HG03196 (cell line): ENCODE data around the gene GTF2I.
"Not testable (repeated sequence)": the region's sequence is repeated elsewhere in the genome, so short reads cannot be mapped to it uniquely, and the experiment has no call there.

Source experiments
- ATAC-seq: cut with Tn5 transposase; IDR thresholded peaks from one replicate; pipeline ENCODE4 v1.9.1; 2021; ENCODE audit not compliant: unreplicated experiment

The GTF2I gene

GRCh38 chr7:74773760-74774750 is 116.5 kb downstream of the GTF2I start, which contains the start of gene NCF1:
NCF1 (plus strand) TSS chr7:74774011; CDS start chr7:74774032, 21 bp downstream.
- ATAC-seq = peak; percentile 79

- not testable (repeated sequence) for ATAC-seq
Measured at GRCh38 chr7:74775111-74775510, 117.6 kb downstream of the GTF2I start.

- ATAC-seq = not testable (repeated sequence)
Measured at GRCh38 chr7:74779053-74779452, 121.5 kb downstream of the GTF2I start.

- not testable (repeated sequence) for ATAC-seq
Measured at GRCh38 chr7:74781746-74782145, 124.2 kb downstream of the GTF2I start.

- not testable (repeated sequence) for ATAC-seq
Measured at GRCh38 chr7:74783595-74783994, 126.1 kb downstream of the GTF2I start.

GRCh38 chr7:74788369-74789150 is 131.0 kb downstream of the GTF2I start:
- peak; percentile 88 for ATAC-seq

GRCh38 chr7:74789200-74789736 is 131.8 kb downstream of the GTF2I start:
- ATAC-seq = not testable (repeated sequence)

GRCh38 chr7:74797848-74798622 is 140.5 kb downstream of the GTF2I start:
- ATAC-seq = not testable (repeated sequence)

GRCh38 chr7:74798644-74799043 is 141.1 kb downstream of the GTF2I start:
- ATAC-seq = not testable (repeated sequence)
